HCT116 (cell line): Measurements from ENCODE around the gene MYO1B. TPM values are rescaled to one million over a fixed set of nuclear protein-coding genes. Genes with fewer than 3 reads are reported as not detected.

Experiments
- ATAC-seq: fragments of 200-7000 bp; cut with Tn5 transposase; 2 replicates; pipeline ENCODE4 v1.9.1; 2020; ENCODE audit warnings: mild to moderate bottlenecking, moderate library complexity
- BruUV-seq: library from RNA; stranded (reverse); fragments of 400-500 nt; replicated peaks from 2 replicates; lab custom pipeline; 2021; lab: Mats Ljungman, UMichigan
- CTCF ChIA-PET: fragments of 300-600 bp; sonication (Branson Sonifier 250); formaldehyde crosslinking; loops from one replicate; lab custom pipeline; 2021; ENCODE audit warnings: antibody characterized with exemption; lab: Charles Lee
- POLR2A ChIA-PET: fragments of 300-600, 350-600 bp; sonication (Branson Sonifier 250); formaldehyde crosslinking; loops from one replicate; lab custom pipeline; 2021; ENCODE audit warnings: antibody characterized with exemption; lab: Charles Lee
- RAD21 ChIA-PET, 2 experiments: fragments of 300-600 bp; sonication (Branson Sonifier 250); formaldehyde crosslinking; loops; one replicate each; lab custom pipeline; 2023; ENCODE audit warnings: low total read pairs in 2 of 2; ENCODE audit not compliant: uncharacterized antibody in 2 of 2, unreplicated experiment in 2 of 2, low non-redundant PET in 1 of 2; lab: Charles Lee
- DNase-seq: peaks from one replicate; pipeline ENCODE4 v3.0.0-alpha.2; 2010; ENCODE audit warnings: low read depth, low spot score
- H2AFZ ChIP-seq: fragments of 200-600 bp; shearing (Covaris generic), sonication (generic); 2 replicates; pipeline ENCODE4 v1.6.1; 2017; ENCODE audit warnings: low read depth, mixed run types, mixed read lengths, antibody characterized with exemption, low read length; ENCODE audit not compliant: poor library complexity, severe bottlenecking
- H3K27ac ChIP-seq: 2 replicates; pipeline ENCODE4 v1.5.1; 2012; ENCODE audit warnings: low read depth, low read length
- H3K27me3 ChIP-seq: fragments of 200-600 bp; sonication (generic); 2 replicates; pipeline ENCODE4 v1.6.1; 2016; ENCODE audit warnings: mixed run types, low read length, mixed read lengths; ENCODE audit not compliant: insufficient read depth
- H3K36me3 ChIP-seq, 2 experiments: fragments of 200-500 bp in 1 of 2; fragments of 200-600 bp in 1 of 2; sonication (Bioruptor generic) in 1 of 2; sonication (generic) in 1 of 2; 2 replicates each; pipeline versions ENCODE4 v1.5.1 to v1.6.1; 2014 to 2016; ENCODE audit warnings: low read length in 2 of 2, inconsistent platforms in 1 of 2, mixed read lengths in 1 of 2, mixed run types in 1 of 2; ENCODE audit not compliant: insufficient read depth in 2 of 2, control insufficient read depth in 1 of 2
- H3K4me1 ChIP-seq, 2 experiments: fragments of 200-600 bp in 1 of 2; sonication (generic) in 1 of 2; 2 replicates each; pipeline versions ENCODE4 v1.5.1 to v1.6.1; 2012 to 2017; ENCODE audit warnings: low read length in 2 of 2, inconsistent platforms in 1 of 2, mild to moderate bottlenecking in 1 of 2, mixed read lengths in 1 of 2, mixed run types in 1 of 2, moderate library complexity in 1 of 2; ENCODE audit not compliant: insufficient read depth in 2 of 2, control insufficient read depth in 1 of 2
- H3K4me2 ChIP-seq: fragments of 200-600 bp; sonication (generic); 2 replicates; pipeline ENCODE4 v1.6.1; 2017; ENCODE audit warnings: mixed run types, low read length, mixed read lengths
- H3K4me3 ChIP-seq, 2 experiments: fragments of 200-600 bp in 1 of 2; sonication (generic) in 1 of 2; replicated peaks in 1 of 2; 2 replicates each; pipeline ENCODE4 v1.5.1; 2011 to 2016; ENCODE audit warnings: low read length in 2 of 2, control low read depth in 1 of 2, low read depth in 1 of 2, mild to moderate bottlenecking in 1 of 2, mixed read lengths in 1 of 2, mixed run types in 1 of 2
- H3K79me2 ChIP-seq: fragments of 200-600 bp; sonication (generic); 2 replicates; pipeline ENCODE4 v1.6.1; 2017; ENCODE audit warnings: mild to moderate bottlenecking, mixed run types, low read length, moderate library complexity, mixed read lengths; ENCODE audit not compliant: insufficient read depth
- H3K9ac ChIP-seq: fragments of 200-600 bp; sonication (generic); 2 replicates; pipeline ENCODE4 v1.6.1; 2016; ENCODE audit warnings: low read length, mixed read lengths
- H3K9me2 ChIP-seq: fragments of 200-600 bp; sonication (generic), shearing (Covaris generic); 2 replicates; pipeline ENCODE4 v1.6.1; 2017; ENCODE audit warnings: mixed run types, mild to moderate bottlenecking, moderate library complexity; ENCODE audit not compliant: insufficient read depth
- H3K9me3 ChIP-seq, 2 experiments: fragments of 200-500 bp in 1 of 2; fragments of 200-600 bp in 1 of 2; sonication (Bioruptor generic) in 1 of 2; sonication (generic) in 1 of 2; 2 replicates each; pipeline ENCODE4 v1.6.1; 2014 to 2017; ENCODE audit warnings: low read length in 2 of 2, mixed read lengths in 2 of 2, inconsistent platforms in 1 of 2, low read depth in 1 of 2, mild to moderate bottlenecking in 1 of 2, mixed run types in 1 of 2, moderate library complexity in 1 of 2; ENCODE audit not compliant: control insufficient read depth in 1 of 2, insufficient read depth in 1 of 2
- H4K20me1 ChIP-seq: fragments of 200-600 bp; sonication (generic), shearing (Covaris generic); 2 replicates; pipeline ENCODE4 v1.6.1; 2017; ENCODE audit warnings: mixed run types, mild to moderate bottlenecking, moderate library complexity; ENCODE audit not compliant: insufficient read depth
- CBX3 ChIP-seq: IDR thresholded peaks from 2 replicates; pipeline ENCODE4 v1.6.1; 2012; ENCODE audit warnings: low read depth
- CEBPB ChIP-seq: IDR thresholded peaks from 2 replicates; pipeline ENCODE4 v1.6.1; 2012; ENCODE audit warnings: low read depth
- EGR1 ChIP-seq: IDR thresholded peaks from 2 replicates; pipeline ENCODE4 v1.6.1; 2012; ENCODE audit warnings: low read depth
- ELF1 ChIP-seq: IDR thresholded peaks from 2 replicates; pipeline ENCODE4 v1.6.1; 2012; ENCODE audit warnings: low read depth, borderline replicate concordance
- EZH2 ChIP-seq: fragments of 200-600 bp; sonication (generic); IDR thresholded peaks from 2 replicates; pipeline ENCODE4 v1.6.1; 2017; ENCODE audit warnings: antibody characterized with exemption, mixed run types
- EZH2phosphoT487 ChIP-seq: fragments of 200-600 bp; IDR thresholded peaks from 2 replicates; pipeline ENCODE4 v1.6.1; 2018; ENCODE audit warnings: antibody characterized with exemption, borderline replicate concordance
- FOSL1 ChIP-seq: IDR thresholded peaks from 2 replicates; pipeline ENCODE4 v1.6.1; 2012; ENCODE audit warnings: low read depth
- JUND ChIP-seq: IDR thresholded peaks from 2 replicates; pipeline ENCODE4 v1.6.1; 2012
- POLR2A ChIP-seq: IDR thresholded peaks from 2 replicates; pipeline ENCODE4 v1.7.0; 2011; ENCODE audit warnings: borderline replicate concordance; ENCODE audit not compliant: insufficient read depth, insufficient read length; ENCODE audit errors: extremely low read depth
- POLR2AphosphoS5 ChIP-seq: IDR thresholded peaks from 2 replicates; pipeline ENCODE4 v1.6.1; 2011; ENCODE audit warnings: mild to moderate bottlenecking, low read depth, low read length, moderate library complexity
- RAD21 ChIP-seq: IDR thresholded peaks from 2 replicates; pipeline ENCODE4 v1.6.1; 2012; ENCODE audit warnings: low read depth, mild to moderate bottlenecking
- SIN3A ChIP-seq: IDR thresholded peaks from 2 replicates; pipeline ENCODE4 v1.6.1; 2012; ENCODE audit warnings: low read depth
- SP1 ChIP-seq: IDR thresholded peaks from 2 replicates; pipeline ENCODE4 v1.6.1; 2012; ENCODE audit warnings: low read depth
- SRF ChIP-seq: IDR thresholded peaks from 2 replicates; pipeline ENCODE4 v1.6.1; 2012; ENCODE audit warnings: low read depth
- TCF7L2 ChIP-seq: IDR thresholded peaks from 2 replicates; pipeline ENCODE4 v1.7.0; 2011; ENCODE audit warnings: borderline replicate concordance, inconsistent platforms; ENCODE audit not compliant: insufficient read depth, insufficient read length; ENCODE audit errors: extremely low read depth
- YY1 ChIP-seq: IDR thresholded peaks from 2 replicates; pipeline ENCODE4 v1.6.1; 2011; ENCODE audit warnings: low read length, low read depth, moderate library complexity, mild to moderate bottlenecking; ENCODE audit not compliant: insufficient replicate concordance; ENCODE audit errors: extremely low read depth
- ZFX ChIP-seq: fragments of 450-650 bp; IDR thresholded peaks from 2 replicates; pipeline ENCODE4 v1.6.1; 2017
- intact Hi-C: fragments of 100-400 bp; cut with micrococcal nuclease; formaldehyde crosslinking; loops from 2 replicates; pipeline ENCODE4 v1.10.0; 2022
- total RNA-seq: library from RNA; stranded (reverse); gene quantifications from one replicate; pipeline ENCODE4 v1.2.1, GENCODE V29; 2021; ENCODE audit not compliant: unreplicated experiment
- TF ChIP-seq, protein P1 (sequence below): IDR thresholded peaks from 2 replicates; pipeline ENCODE4 v1.6.1; 2012
- TF ChIP-seq, protein P2 (sequence below), 3 experiments: fragments of 200-600 bp in 1 of 3; sonication (generic) in 1 of 3; IDR thresholded peaks in 2 of 3; conservative IDR thresholded peaks in 1 of 3; 2 replicates each; pipeline ENCODE4 v1.5.1; 2012 to 2017; ENCODE audit warnings: low read depth in 2 of 3, low read length in 2 of 3, antibody characterized with exemption in 1 of 3, borderline replicate concordance in 1 of 3, control low read depth in 1 of 3, mild to moderate bottlenecking in 1 of 3, mixed read lengths in 1 of 3, mixed run types in 1 of 3, moderate library complexity in 1 of 3; ENCODE audit not compliant: insufficient read depth in 1 of 3
- TF ChIP-seq, protein P3 (sequence below): IDR thresholded peaks from 2 replicates; pipeline ENCODE4 v1.6.1; 2012

The MYO1B gene
- total RNA-seq, 1 experiment from 2014 or later, result 51.7 TPM

DNA sequence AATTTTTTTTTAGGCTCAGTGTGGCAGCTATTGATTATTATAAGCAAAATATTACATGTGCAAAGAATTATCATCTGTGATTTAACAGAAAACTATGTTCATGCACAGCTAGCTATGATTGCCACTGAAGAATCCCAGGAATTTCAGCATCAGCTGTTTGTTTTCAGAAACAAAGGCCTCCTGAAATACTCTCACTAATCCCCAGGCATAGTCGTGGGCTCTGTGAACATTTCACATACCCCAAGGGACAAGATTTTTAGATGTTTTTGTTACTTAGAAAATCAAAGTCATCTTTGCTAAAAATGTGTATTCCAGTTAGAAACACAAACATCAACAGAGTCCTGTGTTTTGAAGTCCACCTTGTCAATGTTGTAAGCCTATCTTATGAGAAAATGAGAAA, 156.1 kb downstream of the MYO1B start:
- Histone ChIP-seq H3K4me3 (no peak overlapping the region), H3K9me3 (no peaks in the 10 kb centered on the region), H4K20me1 (no peaks in the 10 kb centered on the region), H3K27me3 (no peaks in the 10 kb centered on the region), H3K27ac (no peak overlapping the region), H3K36me3 (peaks cover 6 to 8% of the 10 kb centered on the region in 2 experiments; a peak in 1 of 4 replicates), H3K79me2 (no peaks in the 10 kb centered on the region), H3K9ac (no peak overlapping the region), H3K4me1 (no peaks in the 10 kb centered on the region), H3K4me2 (no peak overlapping the region), H2AFZ (no peak overlapping the region), H3K9me2 (no peaks in the 10 kb centered on the region)
- POLR2A ChIA-PET, result no interaction called here
- intact Hi-C loops, result no loop called here
- TF ChIP-seq POLR2AphosphoS5 (no peak), SIN3A (no peak), SP1 (no peak), ELF1 (no peak), CEBPB (no peak), RAD21 (no peak), TCF7L2 (no peak), JUND (no peak), POLR2A (no peak), CBX3 (no peak), EZH2 (no peak), YY1 (no peak), EGR1 (no peak), SRF (no peak), FOSL1 (no peak), EZH2phosphoT487 (no peak), ZFX (no peak)
- TF ChIP-seq, protein P1, sequence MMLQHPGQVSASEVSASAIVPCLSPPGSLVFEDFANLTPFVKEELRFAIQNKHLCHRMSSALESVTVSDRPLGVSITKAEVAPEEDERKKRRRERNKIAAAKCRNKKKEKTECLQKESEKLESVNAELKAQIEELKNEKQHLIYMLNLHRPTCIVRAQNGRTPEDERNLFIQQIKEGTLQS, result no peak
- TF ChIP-seq, protein P2, sequence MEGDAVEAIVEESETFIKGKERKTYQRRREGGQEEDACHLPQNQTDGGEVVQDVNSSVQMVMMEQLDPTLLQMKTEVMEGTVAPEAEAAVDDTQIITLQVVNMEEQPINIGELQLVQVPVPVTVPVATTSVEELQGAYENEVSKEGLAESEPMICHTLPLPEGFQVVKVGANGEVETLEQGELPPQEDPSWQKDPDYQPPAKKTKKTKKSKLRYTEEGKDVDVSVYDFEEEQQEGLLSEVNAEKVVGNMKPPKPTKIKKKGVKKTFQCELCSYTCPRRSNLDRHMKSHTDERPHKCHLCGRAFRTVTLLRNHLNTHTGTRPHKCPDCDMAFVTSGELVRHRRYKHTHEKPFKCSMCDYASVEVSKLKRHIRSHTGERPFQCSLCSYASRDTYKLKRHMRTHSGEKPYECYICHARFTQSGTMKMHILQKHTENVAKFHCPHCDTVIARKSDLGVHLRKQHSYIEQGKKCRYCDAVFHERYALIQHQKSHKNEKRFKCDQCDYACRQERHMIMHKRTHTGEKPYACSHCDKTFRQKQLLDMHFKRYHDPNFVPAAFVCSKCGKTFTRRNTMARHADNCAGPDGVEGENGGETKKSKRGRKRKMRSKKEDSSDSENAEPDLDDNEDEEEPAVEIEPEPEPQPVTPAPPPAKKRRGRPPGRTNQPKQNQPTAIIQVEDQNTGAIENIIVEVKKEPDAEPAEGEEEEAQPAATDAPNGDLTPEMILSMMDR (IDR thresholded peaks at IDR 0.05 in 2 of 3, conservative IDR thresholded peaks at IDR 0.05 in 1 of 3; ENCODE audit: borderline replicate concordance in 1 of 3, insufficient read depth in 1 of 3, low read depth in 2 of 3, low read length in 2 of 3), result no peak
- TF ChIP-seq, protein P3, sequence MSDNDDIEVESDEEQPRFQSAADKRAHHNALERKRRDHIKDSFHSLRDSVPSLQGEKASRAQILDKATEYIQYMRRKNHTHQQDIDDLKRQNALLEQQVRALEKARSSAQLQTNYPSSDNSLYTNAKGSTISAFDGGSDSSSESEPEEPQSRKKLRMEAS, result no peak
- ATAC-seq (no peak), DNase-seq (no peak)
- CTCF ChIA-PET, result no interaction called here
- RAD21 ChIA-PET, result no interaction called here
- BruUV-seq, result no TSS peak
